Measurements from ENCODE around the gene TTC27.

DNA sequence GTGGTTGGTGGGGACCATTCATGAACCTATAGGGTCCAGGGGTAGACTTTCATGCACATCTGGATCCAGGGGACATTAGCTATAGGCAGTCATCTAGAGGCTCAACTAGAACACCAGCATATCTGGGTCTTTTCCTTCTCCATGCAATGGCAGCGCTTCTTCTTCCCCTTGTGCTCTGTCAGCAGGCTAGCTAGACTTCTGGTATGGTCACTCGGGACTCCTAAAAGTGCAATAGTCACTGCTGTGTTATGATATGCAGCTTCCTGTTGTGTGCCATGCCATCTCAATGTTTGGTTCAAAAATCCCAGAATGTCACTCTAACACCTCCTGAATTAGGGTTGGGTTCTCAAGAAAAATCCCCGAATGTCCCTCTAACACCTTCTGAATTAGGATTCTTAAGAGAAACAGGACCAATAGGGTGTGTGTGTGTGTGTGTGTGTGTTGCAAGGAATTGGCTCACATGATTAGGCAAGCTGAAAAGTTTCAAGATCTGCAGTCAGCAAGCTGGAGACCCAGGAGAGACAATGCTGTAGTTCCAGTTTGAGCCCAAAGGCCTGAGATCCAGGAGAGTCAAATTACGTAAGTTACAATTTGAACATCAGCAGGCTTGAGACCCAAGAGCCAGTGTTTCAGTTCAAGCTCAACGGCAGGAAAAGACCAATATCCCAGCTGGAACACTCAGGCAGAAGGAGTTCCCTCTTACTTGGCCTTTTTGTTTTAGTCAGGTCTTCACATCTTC is 221.8 kb downstream of the TTC27 start:
- TF ChIP-seq, protein P1, sequence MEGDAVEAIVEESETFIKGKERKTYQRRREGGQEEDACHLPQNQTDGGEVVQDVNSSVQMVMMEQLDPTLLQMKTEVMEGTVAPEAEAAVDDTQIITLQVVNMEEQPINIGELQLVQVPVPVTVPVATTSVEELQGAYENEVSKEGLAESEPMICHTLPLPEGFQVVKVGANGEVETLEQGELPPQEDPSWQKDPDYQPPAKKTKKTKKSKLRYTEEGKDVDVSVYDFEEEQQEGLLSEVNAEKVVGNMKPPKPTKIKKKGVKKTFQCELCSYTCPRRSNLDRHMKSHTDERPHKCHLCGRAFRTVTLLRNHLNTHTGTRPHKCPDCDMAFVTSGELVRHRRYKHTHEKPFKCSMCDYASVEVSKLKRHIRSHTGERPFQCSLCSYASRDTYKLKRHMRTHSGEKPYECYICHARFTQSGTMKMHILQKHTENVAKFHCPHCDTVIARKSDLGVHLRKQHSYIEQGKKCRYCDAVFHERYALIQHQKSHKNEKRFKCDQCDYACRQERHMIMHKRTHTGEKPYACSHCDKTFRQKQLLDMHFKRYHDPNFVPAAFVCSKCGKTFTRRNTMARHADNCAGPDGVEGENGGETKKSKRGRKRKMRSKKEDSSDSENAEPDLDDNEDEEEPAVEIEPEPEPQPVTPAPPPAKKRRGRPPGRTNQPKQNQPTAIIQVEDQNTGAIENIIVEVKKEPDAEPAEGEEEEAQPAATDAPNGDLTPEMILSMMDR (IDR thresholded peaks at IDR 0.05) = no peak
- TF ChIP-seq POLR2AphosphoS5 (IDR thresholded peaks at IDR 0.05) = no peak
